ENCODE results near the gene ZNF521. TPM values are rescaled to one million over a fixed set of nuclear protein-coding genes. Genes with fewer than 3 reads are reported as not detected.
A peak's percentile ranks its signal among the peaks of the same experiment; 100 is the strongest.

ZNF521 gene
- total RNA-seq, 1 donor from 2014 or later = 51.4 TPM

DNA sequence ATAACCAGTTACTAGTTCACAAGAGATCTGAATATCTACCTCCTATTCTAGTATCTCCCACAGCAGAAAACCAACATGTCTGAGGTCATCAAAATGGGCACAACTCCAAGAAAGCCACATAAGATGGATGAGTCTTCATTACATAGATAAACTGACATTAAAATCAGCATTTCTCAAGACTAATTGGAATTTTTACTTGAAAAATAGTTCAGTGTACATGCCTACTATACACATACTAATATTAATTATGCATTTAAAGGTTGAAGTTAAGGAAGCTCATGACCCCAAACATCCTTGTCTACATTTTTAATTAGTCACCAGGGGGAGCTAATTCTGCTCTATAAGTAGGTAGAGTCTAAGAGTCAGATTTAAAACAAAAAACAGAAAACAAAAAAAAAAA, 41.9 kb downstream of the ZNF521 start:
- no peak for TF ChIP-seq CTCF (IDR thresholded peaks at IDR 0.05; ENCODE audit: unreplicated experiment)
- Mint-ChIP-seq H3K36me3 (no peaks in the 10 kb centered on the region), H3K27me3 (ENCODE audit: low read depth) (no peaks in the 10 kb centered on the region), H3K4me1 (peaks cover 49% of the 10 kb centered on the region), H3K4me3 (no peak overlapping the region), H3K27ac (peak overlapping the region; percentile 31), H3K9me3 (no peaks in the 10 kb centered on the region)
- DNase-seq (ENCODE audit: low spot score in 2 of 2, unreplicated experiment in 2 of 2) = no peak

DNA sequence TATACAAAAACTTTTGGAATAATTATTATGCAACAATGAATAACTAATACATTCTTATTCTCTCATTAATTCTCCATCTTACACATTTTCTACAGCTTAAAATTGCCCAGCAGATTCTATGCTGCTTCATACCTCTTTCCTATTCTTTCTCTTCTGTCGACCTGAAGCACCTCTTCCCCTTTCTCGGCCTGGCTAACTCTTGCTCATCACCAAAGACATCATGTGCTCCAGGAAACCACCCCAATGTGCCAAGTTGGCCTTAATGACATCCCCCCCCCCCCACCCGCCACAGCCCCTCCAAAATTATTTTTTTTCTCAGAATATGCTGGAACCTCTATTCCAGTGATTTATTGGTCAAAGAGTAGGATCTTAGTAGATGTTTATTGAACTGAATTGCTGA, 43.6 kb downstream of the ZNF521 start:
- DNase-seq (ENCODE audit: low spot score in 2 of 2, unreplicated experiment in 2 of 2) = no peak
- Mint-ChIP-seq H3K9me3 (no peaks in the 10 kb centered on the region), H3K4me3 (no peak overlapping the region), H3K36me3 (no peaks in the 10 kb centered on the region), H3K27me3 (ENCODE audit: low read depth) (no peaks in the 10 kb centered on the region), H3K4me1 (peaks cover 36% of the 10 kb centered on the region), H3K27ac (no peak overlapping the region)
- no peak for TF ChIP-seq CTCF (IDR thresholded peaks at IDR 0.05; ENCODE audit: unreplicated experiment)

GRCh38 chr18:25307192-25307591, 44.8 kb downstream of the ZNF521 start:
- Mint-ChIP-seq H3K4me1 (peaks cover 29% of the 10 kb centered on the region), H3K27ac (no peak overlapping the region), H3K9me3 (no peaks in the 10 kb centered on the region), H3K4me3 (no peak overlapping the region), H3K36me3 (peaks cover 2% of the 10 kb centered on the region), H3K27me3 (ENCODE audit: low read depth) (no peaks in the 10 kb centered on the region)
- DNase-seq (ENCODE audit: low spot score in 2 of 2, unreplicated experiment in 2 of 2) = no peak
- TF ChIP-seq CTCF (IDR thresholded peaks at IDR 0.05; ENCODE audit: unreplicated experiment) = no peak

- H3K4me3 Mint-ChIP-seq = no peak overlapping the region
- no peaks in the 10 kb centered on the region for H3K9me3 Mint-ChIP-seq
- peaks cover 5% of the 10 kb centered on the region for H3K36me3 Mint-ChIP-seq
- no peak overlapping the region for H3K27ac Mint-ChIP-seq
- H3K27me3 Mint-ChIP-seq (ENCODE audit: low read depth) = no peaks in the 10 kb centered on the region
- DNase-seq (ENCODE audit: low spot score in 2 of 2, unreplicated experiment in 2 of 2) = no peak
- peaks cover 29% of the 10 kb centered on the region for H3K4me1 Mint-ChIP-seq
- TF ChIP-seq CTCF (IDR thresholded peaks at IDR 0.05; ENCODE audit: unreplicated experiment) = no peak
These were observed 45.3 kb downstream of the ZNF521 start for GRCh38 chr18:25306671-25307070.

GRCh38 chr18:25305584-25305983, 46.4 kb downstream of the ZNF521 start:
- Mint-ChIP-seq H3K36me3 (peaks cover 15% of the 10 kb centered on the region), H3K9me3 (no peaks in the 10 kb centered on the region), H3K27ac (no peak overlapping the region), H3K27me3 (ENCODE audit: low read depth) (no peaks in the 10 kb centered on the region), H3K4me1 (peaks cover 20% of the 10 kb centered on the region), H3K4me3 (no peak overlapping the region)
- no peak for TF ChIP-seq CTCF (IDR thresholded peaks at IDR 0.05; ENCODE audit: unreplicated experiment)
- DNase-seq (ENCODE audit: low spot score in 2 of 2, unreplicated experiment in 2 of 2) = no peak

- DNase-seq (ENCODE audit: low spot score in 2 of 2, unreplicated experiment in 2 of 2) = no peak
- TF ChIP-seq CTCF (IDR thresholded peaks at IDR 0.05; ENCODE audit: unreplicated experiment) = no peak
- no peaks in the 10 kb centered on the region for H3K9me3 Mint-ChIP-seq
- H3K27me3 Mint-ChIP-seq (ENCODE audit: low read depth) = no peaks in the 10 kb centered on the region
- H3K4me3 Mint-ChIP-seq = no peak overlapping the region
- H3K36me3 Mint-ChIP-seq = peaks cover 15% of the 10 kb centered on the region
- H3K4me1 Mint-ChIP-seq = peaks cover under 1% of the 10 kb centered on the region
- H3K27ac Mint-ChIP-seq = no peak overlapping the region
These were observed 51.5 kb downstream of the ZNF521 start for GRCh38 chr18:25300492-25300891.

All from mesothelial cell of epicardium (in vitro differentiated cells).